ENCODE results near the gene TRIM44.

DNA sequence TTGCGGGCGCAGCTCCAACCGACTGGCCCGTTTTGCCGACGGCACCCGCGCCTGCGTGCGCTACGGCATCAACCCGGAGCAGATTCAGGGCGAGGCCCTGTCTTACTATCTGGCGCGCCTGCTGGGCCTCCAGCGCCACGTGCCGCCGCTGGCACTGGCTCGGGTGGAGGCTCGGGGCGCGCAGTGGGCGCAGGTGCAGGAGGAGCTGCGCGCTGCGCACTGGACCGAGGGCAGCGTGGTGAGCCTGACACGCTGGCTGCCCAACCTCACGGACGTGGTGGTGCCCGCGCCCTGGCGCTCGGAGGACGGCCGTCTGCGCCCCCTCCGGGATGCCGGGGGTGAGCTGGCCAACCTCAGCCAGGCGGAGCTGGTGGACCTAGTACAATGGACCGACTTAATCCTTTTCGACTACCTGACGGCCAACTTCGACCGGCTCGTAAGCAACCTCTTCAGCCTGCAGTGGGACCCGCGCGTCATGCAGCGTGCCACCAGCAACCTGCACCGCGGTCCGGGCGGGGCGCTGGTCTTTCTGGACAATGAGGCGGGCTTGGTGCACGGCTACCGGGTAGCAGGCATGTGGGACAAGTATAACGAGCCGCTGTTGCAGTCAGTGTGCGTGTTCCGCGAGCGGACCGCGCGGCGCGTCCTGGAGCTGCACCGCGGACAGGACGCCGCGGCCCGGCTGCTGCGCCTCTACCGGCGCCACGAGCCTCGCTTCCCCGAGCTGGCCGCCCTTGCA is 43.3 kb upstream of the TRIM44 start:
- no peak for TF ChIP-seq SUZ12 (IDR thresholded peaks at IDR 0.05; ENCODE audit: extremely low read depth, insufficient read depth, insufficient read length)
- no peak for TF ChIP-seq ZNF274 (IDR thresholded peaks at IDR 0.05; ENCODE audit: low read depth, low read length)
- no peak for TF ChIP-seq YY1 (IDR thresholded peaks at IDR 0.05; ENCODE audit: insufficient read depth, insufficient read length)

All from NT2/D1 (cell line).